Measurements from ENCODE around the gene SMCHD1.

DNA sequence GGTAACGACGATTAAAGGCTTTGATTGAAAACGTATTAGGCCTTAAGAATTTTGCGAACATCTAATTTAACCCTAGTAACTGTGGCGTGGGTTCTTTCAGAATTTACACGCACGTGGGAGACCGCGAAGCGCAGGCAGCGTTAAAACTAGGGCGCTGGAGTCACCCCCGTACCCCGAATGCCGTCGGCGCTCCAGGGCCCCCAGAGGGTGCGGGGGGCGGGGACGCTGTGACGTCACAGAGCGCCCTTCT, 673 bp upstream of the SMCHD1 start:
- no peak for TF ChIP-seq CTCF (IDR thresholded peaks at IDR 0.05; ENCODE audit: insufficient read depth, low read depth, low read length)
- TF ChIP-seq EZH2 (IDR thresholded peaks at IDR 0.05; ENCODE audit: insufficient read depth, low read length) = no peak
